ENCODE measurements around the gene TGFBR1. TPM values are rescaled to one million over a fixed set of nuclear protein-coding genes. Genes with fewer than 3 reads are reported as not detected.

TGFBR1 gene
- total and polyA plus RNA-seq, 2 donors (not counting 1 experiment from before 2014, with no cell fraction given), result 78.5 to 79.1 TPM

DNA sequence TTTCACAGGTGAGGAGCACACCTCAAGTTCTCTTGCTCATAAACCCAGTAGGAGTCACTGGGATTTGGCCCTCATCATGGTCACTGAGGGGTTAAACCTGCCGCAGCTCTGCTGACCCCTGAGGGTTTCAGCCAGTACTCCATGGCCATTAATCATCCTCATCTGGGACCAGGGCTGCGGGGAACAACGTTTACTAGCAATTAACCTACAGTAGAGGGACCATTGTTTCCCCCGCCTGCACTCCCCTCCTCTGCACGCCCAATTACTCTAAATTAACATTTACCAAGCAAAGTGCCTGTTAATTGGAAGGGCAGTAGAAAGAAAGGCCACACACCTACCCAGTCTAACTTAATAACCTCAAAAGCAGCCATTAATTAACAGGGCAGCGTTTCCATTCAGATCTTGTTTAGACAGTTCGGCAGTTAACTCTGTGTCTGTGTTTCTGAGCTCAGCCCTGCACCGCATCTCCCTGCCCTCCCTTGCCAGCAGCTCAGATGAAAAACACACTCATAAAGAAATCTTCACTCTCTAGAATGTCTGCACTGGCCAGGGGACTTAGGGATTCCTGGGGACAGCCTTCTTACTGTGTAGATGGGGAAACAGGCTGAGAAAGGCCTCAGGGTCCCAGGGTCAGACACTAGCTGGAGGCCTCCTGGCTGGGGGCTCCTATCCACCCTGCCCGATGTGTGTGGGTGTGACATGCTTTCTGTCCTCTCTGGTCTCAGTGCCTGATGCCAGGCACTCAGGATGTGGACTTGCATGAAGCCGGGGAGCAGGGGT is 65.3 kb downstream of the TGFBR1 start:
- H3K9me3 ChIP-seq (ENCODE audit: control insufficient read depth, insufficient read depth, low read depth, low read length), result no peaks in the 10 kb centered on the region
- TF ChIP-seq CTCF (conservative IDR thresholded peaks at IDR 0.05 in 1 of 2, IDR thresholded peaks at IDR 0.05 in 1 of 2; ENCODE audit: low read depth in 1 of 2, low read length in 2 of 2) (no peak), EZH2 (IDR thresholded peaks at IDR 0.05; ENCODE audit: low read length, missing control alignments) (no peak)
- no peak overlapping the region for H3K27ac ChIP-seq (ENCODE audit: insufficient read depth, low read length)
- no peaks in the 10 kb centered on the region for H3K4me1 ChIP-seq (ENCODE audit: control insufficient read depth, extremely low read depth, insufficient read depth, low read length)
- H3K4me3 ChIP-seq (replicated peaks in 1 of 4; ENCODE audit: control extremely low read depth in 1 of 4, insufficient read depth in 1 of 4, low read depth in 3 of 4, low read length in 4 of 4), result no peak overlapping the region
- H3K79me2 ChIP-seq (ENCODE audit: control insufficient read depth, insufficient read depth, low read length), result no peaks in the 10 kb centered on the region
- no peak overlapping the region for H2AFZ ChIP-seq (ENCODE audit: low read length)
- H3K27me3 ChIP-seq (ENCODE audit: control insufficient read depth, insufficient read depth, low read length), result peaks cover 8% of the 10 kb centered on the region
- no peak overlapping the region for H3K4me2 ChIP-seq (ENCODE audit: extremely low read depth, insufficient read depth, low read length)
- H3K36me3 ChIP-seq (ENCODE audit: control insufficient read depth, insufficient read depth, low read length), result no peaks in the 10 kb centered on the region
- peak in 1 of 2 donors; percentile 10 for DNase-seq (ENCODE audit: low read depth in 2 of 2)
- H3K9ac ChIP-seq (ENCODE audit: insufficient read depth, low read length), result no peak overlapping the region
- no peaks in the 10 kb centered on the region for H4K20me1 ChIP-seq (ENCODE audit: control insufficient read depth, extremely low read depth, insufficient read depth, low read length)

GRCh38 chr9:99171225-99172123 is 66.6 kb downstream of the TGFBR1 start:
- DNase-seq (ENCODE audit: low read depth in 2 of 2), result no peak
- no peaks in the 10 kb centered on the region for H3K79me2 ChIP-seq (ENCODE audit: control insufficient read depth, insufficient read depth, low read length)
- no peak overlapping the region for H2AFZ ChIP-seq (ENCODE audit: low read length)
- H3K4me3 ChIP-seq (replicated peaks in 1 of 4; ENCODE audit: control extremely low read depth in 1 of 4, insufficient read depth in 1 of 4, low read depth in 3 of 4, low read length in 4 of 4), result no peak overlapping the region
- H3K4me2 ChIP-seq (ENCODE audit: extremely low read depth, insufficient read depth, low read length), result no peak overlapping the region
- no peaks in the 10 kb centered on the region for H4K20me1 ChIP-seq (ENCODE audit: control insufficient read depth, extremely low read depth, insufficient read depth, low read length)
- no peaks in the 10 kb centered on the region for H3K9me3 ChIP-seq (ENCODE audit: control insufficient read depth, insufficient read depth, low read depth, low read length)
- H3K36me3 ChIP-seq (ENCODE audit: control insufficient read depth, insufficient read depth, low read length), result no peaks in the 10 kb centered on the region
- H3K27ac ChIP-seq (ENCODE audit: insufficient read depth, low read length), result no peak overlapping the region
- TF ChIP-seq CTCF (conservative IDR thresholded peaks at IDR 0.05 in 1 of 2, IDR thresholded peaks at IDR 0.05 in 1 of 2; ENCODE audit: low read depth in 1 of 2, low read length in 2 of 2) (no peak), EZH2 (IDR thresholded peaks at IDR 0.05; ENCODE audit: low read length, missing control alignments) (no peak)
- H3K27me3 ChIP-seq (ENCODE audit: control insufficient read depth, insufficient read depth, low read length), result peaks cover 8% of the 10 kb centered on the region
- H3K9ac ChIP-seq (ENCODE audit: insufficient read depth, low read length), result no peak overlapping the region
- H3K4me1 ChIP-seq (ENCODE audit: control insufficient read depth, extremely low read depth, insufficient read depth, low read length), result no peaks in the 10 kb centered on the region
